CD4-positive, alpha-beta T cell treated with Interleukin-1 beta for 1 hour (primary cell): Measurements from ENCODE around the gene LIAS.
"Not testable (repeated sequence)": the region's sequence is repeated elsewhere in the genome, so short reads cannot be mapped to it uniquely, and the experiment has no call there.

Experiments
- DNase-seq, 2 donors: peaks; one replicate each; pipeline ENCODE4 v3.0.0-alpha.2; 2020 to 2022

LIAS gene

DNA sequence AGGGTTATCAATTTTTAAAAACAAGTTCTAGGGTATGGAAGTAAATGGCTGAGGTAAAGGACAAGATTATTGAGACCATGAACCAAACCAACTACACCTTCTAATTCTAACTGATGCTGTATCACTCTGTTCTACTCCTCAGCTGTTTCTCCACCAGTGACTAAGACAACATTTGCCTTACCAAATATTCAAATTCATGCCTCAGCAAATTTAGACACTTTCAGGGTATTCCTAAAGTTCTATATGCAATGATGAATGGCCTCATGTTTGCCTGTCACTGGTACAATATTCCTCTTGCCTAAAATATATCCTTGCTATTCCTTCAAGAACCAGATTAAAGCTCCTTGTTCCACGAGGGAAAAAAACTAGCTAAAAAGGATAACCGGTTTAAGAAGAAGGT is 5.1 kb upstream of the LIAS start:
- no peak for DNase-seq

DNA sequence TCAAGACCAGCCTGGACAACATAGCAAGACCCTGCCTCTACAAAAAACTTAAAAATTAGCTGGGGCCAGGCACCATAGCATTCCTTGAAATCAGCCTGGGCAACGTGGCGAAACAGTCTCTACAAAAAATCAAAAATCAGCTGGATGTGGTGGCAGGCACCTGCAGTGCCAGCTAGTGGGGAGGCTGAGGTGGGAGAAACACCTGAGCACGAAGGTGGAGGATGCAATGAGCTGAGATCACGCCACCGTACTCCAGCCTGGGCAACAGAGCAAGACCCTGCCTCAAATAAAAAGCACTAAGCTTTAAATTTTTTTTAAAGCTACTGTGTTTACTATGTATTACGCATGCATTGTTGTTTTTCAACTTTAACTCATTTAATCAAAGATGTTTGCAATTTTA is 3.4 kb upstream of the LIAS start:
- DNase-seq = no peak

DNA sequence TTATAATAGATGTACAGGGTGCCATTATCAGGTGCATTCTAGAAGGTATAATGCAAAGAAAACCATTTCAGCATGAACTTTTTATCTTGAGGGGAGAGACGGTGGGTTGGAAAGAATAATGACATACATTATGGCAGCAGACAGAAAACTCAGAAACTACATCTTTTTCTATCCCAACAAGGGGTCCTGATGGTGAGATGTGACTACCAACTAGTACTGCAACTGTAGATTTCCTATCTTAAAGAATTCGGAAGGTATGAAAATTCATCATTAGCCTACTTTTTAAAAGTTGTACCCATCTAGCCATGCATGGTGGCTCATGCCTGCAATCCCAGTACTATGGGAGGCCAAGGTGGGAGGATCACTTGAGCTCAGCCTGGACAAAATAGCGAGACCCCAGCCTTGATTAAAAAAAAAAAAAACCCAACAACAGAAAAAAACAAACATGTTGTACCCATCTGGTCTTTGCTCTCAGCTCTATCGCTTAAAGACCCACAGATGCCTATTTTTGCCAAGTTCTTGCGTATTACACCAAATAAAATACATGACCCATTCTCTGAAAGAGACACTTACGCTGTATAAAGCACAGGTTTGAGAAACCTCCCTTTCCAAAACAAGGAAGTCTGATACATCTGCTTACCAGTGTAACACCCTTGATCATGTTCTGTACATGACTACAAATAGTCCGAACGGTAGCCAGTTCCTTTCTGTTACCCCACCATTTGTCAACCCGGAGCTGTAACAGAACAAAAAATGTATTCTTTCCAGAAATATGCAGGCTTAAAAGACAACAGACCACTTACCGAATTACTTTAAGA is 1.7 kb upstream of the LIAS start:
- DNase-seq = no peak

DNA sequence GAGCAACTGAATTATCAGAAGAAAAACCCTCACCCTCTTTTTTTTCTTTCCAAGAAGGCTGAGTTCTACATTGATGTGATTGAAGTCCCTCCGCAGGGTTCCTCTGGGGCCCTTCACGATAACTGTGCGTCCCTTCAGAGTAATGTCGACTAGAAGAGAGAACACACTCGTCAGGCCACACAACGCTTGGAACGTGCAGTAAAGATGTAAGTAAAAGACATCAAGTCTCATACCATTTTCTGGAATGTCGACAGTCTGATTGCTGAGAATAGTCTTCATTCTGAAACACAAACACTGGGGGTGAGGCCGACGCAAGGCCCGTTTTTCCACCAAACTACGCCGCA is 723 bp upstream of the LIAS start:
- not testable (repeated sequence) for DNase-seq

DNA sequence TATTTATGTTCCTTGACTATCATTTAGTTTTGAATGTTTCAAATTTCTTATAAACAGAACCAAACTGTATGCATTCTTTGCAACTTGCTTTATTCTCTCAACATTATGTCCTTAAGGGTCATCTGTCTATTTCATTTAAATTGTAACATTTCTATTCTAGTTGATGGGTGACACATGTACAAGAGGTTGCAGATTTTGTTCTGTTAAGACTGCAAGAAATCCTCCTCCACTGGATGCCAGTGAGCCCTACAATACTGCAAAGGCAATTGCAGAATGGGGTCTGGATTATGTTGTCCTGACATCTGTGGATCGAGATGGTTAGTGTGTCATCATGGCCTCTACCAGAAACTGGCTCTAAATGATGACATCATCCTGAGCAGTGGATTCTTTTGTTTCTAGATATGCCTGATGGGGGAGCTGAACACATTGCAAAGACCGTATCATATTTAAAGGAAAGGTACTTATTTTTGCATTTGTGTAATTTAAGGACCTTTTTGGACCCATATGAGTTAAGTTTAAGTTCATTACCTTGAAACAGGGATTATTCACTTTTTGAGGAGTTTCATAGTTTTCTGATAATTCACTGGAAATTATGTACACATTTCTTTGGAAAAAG is 6.1 kb downstream of the LIAS start:
- DNase-seq = no peak

DNA sequence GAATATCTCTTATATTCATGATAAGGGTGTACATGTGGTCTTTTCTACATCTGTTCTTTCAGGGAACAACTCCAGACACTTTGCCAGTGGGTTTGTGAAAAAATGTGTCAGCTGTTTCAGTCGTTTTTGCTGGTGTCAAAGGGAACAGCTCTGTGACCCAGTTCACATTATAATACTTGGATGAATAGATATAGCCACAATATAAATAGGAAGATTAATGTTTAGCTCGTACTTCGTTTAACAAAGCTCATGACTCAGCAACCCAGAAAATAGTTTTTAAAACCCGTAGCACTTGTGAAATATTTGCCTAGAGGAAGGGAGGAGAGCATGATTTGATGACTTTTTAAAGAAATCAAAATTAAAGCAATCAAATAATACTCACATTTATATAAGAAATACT is 7.9 kb downstream of the LIAS start:
- no peak for DNase-seq

DNA sequence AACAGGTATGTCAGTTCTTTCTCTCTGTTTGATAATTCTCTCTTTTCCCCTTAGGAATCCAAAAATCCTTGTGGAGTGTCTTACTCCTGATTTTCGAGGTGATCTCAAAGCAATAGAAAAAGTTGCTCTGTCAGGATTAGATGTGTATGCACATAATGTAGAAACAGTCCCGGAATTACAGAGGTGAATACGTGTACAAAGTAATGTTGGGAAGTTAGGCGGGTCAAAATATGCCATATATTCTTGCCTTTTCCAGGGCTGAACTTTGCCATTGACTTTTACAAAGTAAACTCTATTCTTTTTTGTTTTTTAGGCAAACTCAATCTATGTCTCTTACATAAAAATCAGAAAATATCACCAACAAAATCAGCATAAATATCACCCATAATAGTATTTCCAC is 8.6 kb downstream of the LIAS start:
- no peak for DNase-seq

DNA sequence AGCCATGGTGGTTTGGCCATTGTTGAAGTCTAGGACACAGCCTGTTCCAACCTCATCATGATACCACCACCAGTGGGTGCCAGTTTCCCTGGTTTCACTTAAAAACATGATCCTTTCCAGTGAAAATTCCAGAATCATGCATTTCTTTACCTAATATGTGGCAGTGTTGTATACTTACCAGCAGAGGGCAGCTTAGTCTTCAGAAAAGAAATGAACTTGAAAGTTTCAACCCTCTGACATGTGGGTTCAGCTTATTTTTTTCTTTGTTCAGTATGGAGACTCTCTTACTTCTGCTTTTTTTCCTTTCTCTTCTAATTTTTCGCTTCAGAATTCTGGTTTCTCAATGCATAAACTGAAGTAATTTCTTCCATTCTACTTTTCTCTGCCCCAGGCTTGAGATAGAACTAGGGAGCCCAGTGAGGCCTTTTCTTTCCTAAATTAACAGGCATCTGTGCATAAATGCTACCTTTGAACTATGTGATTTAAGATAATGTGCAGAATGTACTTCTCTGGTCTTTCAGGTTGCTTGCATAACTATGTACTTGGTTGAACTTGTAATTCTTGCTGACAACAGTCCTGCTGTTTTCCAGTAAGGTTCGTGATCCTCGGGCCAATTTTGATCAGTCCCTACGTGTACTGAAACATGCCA is 10.7 kb downstream of the LIAS start:
- peak; percentile 22 to 61 for DNase-seq

DNA sequence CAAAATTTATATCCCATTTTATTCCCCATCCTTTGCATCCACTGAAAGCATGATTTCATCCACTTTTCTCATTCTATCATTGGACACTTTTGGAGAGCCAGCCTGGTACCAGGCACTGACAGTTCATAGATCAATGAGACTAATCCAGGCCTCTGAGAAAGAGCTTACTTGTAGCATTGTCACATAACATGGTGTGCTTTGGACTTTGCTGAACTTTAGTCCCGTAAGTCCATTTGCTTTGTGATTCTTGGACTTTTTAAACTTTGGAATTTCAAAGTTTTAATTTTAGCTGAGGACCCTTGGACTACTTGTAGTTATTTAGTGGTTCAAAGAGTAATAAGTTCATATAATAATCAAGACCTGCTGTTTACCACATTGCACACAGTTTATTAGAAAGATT is 11.5 kb downstream of the LIAS start:
- no peak for DNase-seq

DNA sequence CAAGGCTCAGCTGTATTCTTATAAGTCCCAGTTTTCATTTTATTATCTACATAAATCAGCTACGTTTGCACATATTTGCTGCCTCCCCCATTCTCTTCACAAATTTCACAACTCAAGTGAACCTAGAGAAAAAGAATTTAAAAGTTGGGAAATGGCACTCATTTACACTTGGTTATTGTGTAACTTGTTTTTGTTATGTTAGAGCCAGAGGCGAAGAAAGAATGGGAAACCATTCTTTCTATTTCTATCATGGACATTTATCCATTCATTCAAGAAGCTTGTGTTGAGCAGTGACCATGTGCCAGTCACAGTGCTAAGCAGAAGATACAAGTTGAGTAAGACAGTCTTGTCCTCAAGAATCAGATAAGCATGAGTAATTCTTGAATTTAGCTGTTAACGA is 13.5 kb downstream of the LIAS start:
- DNase-seq = no peak

DNA sequence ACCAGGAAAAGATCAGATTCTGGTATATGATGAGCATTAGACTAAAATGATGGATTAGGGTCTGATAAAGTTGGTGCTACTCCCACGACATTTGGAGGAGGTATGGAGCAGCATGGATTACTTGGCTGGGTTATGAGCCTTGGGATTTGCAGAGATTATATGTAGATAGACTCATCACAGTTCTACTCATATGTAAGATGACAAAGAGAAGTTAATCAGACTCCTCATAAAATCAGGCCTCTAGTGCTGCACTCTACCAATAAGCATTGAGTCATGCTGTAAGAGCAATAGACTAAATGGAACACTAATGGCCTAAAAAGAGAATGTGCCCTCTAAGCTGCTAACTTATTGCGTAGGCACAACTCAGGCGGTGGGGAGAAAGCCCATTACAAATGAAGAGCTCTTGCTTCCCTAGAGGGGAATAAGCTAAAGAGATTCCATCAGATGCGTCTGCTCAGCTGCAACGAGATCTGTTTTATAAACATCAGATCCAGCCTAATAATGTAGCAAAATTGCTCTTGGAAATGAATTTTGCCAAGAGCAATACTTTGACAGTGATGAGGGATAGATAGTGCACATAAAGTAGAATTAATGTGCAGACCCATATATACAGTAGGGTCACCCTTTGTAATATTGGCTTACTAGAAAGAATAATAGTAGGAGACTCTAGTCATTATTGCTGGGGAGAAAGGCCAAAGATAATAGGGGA is 17.5 kb downstream of the LIAS start:
- no peak for DNase-seq

DNA sequence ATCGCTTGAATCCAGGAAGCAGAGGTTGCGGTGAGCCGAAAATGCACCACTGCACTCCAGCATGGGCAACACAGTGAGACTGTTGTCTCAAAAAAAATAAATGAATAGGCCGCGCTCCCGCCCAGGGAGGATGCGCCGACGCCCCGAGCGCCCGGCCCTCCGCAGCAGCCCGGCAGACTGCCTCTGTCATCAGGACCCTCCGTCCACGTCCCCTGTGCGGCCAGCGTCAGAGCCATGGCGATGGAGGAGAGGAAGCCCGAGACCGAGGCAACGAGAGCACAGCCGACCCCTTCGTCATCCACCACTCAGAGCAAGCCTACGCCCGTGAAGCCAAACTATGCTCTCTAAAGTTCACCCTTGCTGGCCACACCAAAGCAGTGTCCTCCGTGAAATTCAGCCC is 21.4 kb downstream of the LIAS start:
- no peak for DNase-seq

DNA sequence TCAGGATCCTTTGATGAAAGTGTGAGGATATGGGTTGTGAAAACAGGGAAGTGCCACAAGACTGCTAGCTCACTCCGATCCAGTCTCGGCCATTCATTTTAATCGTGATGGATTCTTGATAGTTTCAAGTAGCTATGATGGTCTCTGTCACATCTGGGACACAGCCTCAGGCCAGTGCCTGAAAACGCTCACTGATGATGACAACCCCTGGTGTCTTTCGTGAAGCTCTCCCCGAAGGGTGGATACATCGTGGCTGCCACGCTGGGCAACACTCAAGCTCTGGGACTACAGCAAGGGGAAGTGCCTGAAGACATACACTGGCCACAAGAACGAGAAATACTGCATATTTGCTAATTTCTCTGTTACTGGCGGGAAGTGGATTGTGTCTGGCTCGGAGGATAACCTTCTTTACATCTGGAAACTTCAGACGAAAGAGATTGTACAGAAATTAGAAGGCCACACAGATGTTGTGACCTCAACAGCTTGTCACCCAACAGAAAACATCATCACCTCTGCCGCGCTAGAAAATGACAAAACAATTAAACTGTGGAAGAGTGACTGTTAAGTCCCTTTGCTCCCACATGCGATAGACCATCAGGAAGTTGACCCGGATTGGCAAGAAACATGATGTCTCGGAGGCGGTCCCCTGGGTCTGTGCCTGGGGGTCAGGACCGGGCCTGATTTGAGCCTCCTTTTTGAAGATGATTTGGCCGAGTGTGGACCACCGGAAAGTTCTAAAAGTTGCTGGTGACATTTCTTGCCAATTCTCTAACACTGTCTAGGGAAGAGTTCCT is 22.2 kb downstream of the LIAS start:
- DNase-seq = no peak

DNA sequence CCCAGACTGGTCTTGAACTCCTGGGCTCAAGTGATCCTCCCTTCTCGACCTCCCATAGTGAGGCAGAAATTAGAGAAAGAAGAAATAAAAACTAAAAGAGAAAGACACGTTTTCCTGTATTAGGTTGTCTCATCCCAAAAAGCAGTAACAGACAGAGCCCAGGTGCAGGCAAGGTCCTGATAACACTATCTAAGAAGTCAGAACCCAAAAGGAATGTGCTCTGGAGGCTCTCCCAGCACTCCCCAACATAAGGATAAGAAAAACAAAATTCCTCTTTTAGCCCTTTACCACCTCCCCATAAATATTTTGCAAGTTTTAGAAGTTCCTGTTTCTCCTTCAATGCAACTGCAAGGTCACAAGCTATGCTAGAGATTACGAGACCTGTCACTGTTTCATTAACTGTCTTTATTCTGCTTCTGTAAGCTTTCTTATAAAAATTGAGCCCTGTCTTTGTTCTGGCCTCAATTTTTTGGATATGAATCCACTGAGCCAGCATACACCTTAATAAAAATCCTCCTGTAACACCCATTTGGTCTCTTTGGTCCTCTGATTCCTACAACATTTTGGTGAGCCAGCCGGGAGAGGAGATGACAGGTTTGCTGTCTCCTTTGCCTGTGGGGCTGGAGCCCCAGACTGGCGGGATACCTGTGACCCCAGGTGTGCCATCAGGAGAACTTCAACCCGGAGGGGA is 25.9 kb downstream of the LIAS start:
- DNase-seq = no peak

DNA sequence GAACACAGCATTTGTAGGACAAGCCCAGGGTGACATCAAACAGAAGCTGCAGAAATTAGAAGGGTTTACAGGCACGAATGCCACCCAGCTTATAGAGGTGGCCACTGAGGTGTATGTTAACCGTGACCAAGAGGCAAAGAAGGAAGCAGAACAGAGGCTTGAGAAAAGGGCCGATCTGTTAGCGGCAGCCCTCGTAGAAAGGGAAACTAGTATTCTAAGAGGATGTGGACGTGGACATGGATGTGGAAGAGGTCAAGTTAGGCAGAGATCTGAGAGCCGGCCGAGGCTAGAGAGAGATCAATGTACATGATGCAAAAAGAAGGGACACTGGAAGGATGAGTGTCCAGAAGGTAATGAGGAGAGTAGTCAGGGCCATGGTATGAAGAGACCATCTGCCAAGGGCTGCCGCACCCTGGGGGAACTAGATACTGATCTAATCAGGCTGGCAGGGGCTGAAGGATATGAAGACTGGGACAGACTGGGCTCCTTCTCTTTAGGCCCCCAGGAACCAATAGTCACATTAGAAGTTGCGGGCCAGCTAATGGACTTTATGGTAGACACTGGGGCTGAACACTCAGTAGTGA is 27.5 kb downstream of the LIAS start:
- no peak for DNase-seq

DNA sequence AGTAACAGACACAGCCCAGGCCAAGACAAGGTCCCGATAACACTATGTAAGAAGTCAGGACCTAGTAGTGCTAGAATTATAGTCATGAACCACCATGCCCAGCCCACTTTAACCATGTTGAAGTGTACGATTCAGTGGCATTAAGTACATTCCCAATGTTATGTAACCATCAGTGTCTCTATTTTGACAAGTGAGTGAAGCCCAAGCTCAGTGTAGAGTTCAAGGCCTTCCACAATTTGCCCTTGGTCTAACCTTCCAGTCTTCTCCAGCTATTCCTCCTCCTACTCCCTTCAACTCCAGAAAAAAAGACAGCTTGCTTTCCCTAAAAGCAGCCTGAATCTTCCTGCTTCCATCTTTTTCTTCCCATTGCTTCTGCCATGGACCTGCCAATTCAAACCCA is 31.5 kb downstream of the LIAS start:
- no peak for DNase-seq

DNA sequence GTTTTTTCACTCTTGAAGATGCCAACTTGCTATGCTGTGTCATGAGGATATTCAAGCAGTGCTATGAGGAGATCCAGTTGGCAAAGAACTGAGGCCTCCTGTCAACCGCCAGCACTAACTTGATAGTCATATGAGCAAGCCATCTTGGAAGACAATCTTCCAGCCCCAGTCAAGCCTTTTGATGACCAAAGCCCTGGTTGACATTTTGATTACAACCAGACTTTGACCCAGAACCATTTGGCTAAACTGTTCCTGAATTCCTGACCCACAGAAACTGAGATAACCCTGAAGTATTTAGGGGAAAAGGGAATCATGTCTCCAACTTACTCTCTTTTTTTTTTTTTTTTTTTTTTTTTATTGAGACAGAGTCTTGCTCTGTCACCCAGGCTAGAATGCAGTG is 35.5 kb downstream of the LIAS start:
- DNase-seq = no peak

DNA sequence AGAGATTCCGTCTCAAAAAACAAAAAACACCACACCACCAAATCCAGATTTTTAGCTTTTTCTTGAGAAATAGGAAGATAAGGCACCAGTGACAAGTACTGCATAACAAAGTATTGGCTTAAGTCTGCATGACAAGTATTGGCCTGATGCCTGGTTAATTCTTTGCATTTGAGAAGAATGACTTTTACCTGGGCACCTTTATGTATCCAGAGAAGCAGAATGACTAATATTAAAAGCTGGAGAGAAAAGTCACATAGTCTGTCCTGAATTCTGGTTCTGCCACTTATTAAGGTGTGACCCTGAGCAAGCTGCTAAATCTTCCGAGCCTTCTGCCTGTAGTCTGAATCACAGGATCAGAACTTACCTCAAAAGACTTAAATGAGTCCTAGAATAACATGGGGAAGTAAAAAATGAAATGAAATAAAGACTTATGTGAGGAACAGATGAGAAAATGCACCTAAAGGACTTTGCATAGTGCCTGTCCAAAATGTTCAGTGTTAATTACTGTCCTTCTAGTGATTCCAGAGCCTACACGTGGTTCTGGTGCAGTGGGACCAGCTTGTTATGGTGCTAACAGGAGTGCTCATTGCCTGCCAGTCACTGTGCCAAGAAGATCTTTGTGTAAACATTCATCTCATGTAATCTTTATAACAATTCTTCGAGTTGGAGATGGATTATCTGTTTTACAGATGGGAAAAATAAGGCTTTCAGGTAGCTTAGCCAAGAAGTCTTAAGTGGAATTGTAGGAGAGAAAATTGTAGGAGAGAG is 36.8 kb downstream of the LIAS start:
- DNase-seq = no peak

DNA sequence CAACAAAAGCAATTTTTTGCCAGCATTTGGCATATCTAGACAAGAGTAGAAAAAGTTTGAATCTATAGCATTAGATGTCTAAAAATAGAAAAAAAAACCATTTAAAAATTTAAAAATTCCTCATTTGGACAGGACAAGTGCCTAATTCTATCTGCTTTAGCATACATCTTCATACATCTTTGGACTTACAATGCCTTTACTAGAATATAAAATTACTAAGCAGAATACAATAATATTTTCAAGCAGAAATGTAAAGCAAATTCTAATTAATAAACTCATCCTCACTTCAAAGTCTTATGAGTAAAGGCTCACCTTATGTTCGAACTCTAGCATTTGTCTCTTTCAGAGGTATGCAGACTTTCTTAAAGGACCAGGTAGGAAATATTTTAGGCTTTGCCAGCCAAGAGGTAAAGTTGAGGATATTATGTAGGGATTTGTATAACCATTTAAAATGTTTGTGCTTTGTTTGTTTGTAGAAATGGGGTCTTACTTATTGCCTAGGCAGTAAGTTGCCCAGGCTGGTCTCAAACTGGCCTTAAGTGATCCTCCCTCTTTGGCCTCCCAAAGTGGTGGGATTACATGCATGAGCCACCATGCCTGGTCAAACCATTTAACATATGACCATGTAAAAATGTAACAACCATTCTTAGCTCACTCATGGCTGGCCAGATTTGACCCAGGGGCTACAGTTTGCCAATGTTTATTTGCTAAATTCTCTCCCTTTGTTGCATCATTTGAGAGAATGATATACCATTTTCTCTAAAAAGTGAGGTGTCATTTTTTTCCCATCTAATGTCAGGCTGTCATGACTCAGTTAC is 39.3 kb downstream of the LIAS start:
- no peak for DNase-seq

DNA sequence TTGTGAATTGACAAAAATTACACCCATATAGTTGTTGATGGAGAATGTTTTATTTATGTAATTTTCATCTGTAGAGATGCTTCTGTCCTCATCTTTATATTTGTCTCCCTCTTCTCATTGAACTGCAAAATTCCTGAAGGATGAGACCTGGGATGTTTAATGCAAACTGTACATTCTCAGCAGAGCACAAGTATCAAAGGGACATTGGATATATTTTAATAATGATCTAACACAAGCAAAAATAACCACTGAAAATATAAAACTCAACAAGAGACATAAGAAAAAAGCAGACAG is 39.8 kb downstream of the LIAS start:
- no peak for DNase-seq
